ENCODE measurements around the gene SMARCAL1.

DNA sequence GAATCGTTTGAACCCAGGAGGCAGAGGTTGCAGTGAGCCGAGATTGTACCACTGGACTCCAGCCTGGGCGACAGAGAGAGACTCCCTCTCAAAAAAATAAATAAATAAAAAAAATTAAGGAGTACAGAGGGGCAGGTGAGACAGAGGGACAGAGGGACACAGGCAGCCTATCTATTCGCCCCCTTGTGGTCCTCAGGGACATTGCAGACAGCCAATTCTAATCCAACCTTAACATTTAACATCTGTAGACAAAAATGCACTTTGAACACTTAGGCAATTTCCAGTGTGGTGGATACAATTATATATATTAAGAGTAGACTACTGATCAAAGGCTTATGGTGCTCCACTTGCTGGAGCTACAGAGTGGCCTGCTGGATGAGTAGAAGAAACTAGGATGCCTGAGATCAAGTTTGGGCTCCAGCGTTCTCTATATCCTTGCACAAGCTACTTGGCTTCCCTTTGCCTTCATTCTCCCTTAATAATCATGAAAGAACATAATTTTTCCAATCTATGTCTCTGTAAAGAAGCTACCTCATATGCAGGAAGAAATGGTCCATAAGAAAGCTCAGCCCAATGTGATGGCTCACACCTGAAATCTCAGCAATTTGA lies 8.2 kb upstream of the SMARCAL1 start:
- TF ChIP-seq, protein P1, sequence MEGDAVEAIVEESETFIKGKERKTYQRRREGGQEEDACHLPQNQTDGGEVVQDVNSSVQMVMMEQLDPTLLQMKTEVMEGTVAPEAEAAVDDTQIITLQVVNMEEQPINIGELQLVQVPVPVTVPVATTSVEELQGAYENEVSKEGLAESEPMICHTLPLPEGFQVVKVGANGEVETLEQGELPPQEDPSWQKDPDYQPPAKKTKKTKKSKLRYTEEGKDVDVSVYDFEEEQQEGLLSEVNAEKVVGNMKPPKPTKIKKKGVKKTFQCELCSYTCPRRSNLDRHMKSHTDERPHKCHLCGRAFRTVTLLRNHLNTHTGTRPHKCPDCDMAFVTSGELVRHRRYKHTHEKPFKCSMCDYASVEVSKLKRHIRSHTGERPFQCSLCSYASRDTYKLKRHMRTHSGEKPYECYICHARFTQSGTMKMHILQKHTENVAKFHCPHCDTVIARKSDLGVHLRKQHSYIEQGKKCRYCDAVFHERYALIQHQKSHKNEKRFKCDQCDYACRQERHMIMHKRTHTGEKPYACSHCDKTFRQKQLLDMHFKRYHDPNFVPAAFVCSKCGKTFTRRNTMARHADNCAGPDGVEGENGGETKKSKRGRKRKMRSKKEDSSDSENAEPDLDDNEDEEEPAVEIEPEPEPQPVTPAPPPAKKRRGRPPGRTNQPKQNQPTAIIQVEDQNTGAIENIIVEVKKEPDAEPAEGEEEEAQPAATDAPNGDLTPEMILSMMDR (IDR thresholded peaks at IDR 0.05) = peak; percentile 98
- no peak for TF ChIP-seq EZH2 (IDR thresholded peaks at IDR 0.05; ENCODE audit: borderline replicate concordance, insufficient read depth, low read depth, low read length, poor library complexity, severe bottlenecking)

Data from B cell (primary cell).